Testis (tissue), 3 donors: ENCODE results near the gene EPHB1. TPM values are rescaled to one million over a fixed set of nuclear protein-coding genes. Genes with fewer than 3 reads are reported as not detected.

Experiments
- DNase-seq: peaks from one replicate; pipeline ENCODE4 v3.0.0-alpha.2; 2019
- H3K27ac ChIP-seq, 2 donors: fragments of 200-600 bp; sonication (generic); one replicate each; pipeline ENCODE4 v1.5.1; 2019
- H3K27me3 ChIP-seq: fragments of 200-600 bp; sonication (generic); one replicate; pipeline ENCODE4 v1.5.1; 2019
- H3K36me3 ChIP-seq: fragments of 200-600 bp; sonication (generic); one replicate; pipeline ENCODE4 v1.5.1; 2017; ENCODE audit warnings: low read depth; ENCODE audit errors: missing control alignments
- H3K4me1 ChIP-seq: fragments of 200-600 bp; sonication (generic); one replicate; pipeline ENCODE4 v1.5.1; 2019
- H3K4me3 ChIP-seq, 2 donors: fragments of 200-600 bp; sonication (generic); one replicate each; pipeline ENCODE4 v1.5.1; 2017 to 2019
- H3K9me3 ChIP-seq: fragments of 200-600 bp; sonication (generic); one replicate; pipeline ENCODE4 v1.5.1; 2017
- POLR2A ChIP-seq: fragments of 450-650 bp; IDR thresholded peaks from one replicate; pipeline ENCODE4 v1.6.1; 2017; ENCODE audit warnings: antibody characterized with exemption, mild to moderate bottlenecking, moderate library complexity
- WGBS, 2 donors: methylation state at CpG; one replicate each; pipeline ENCODE4 v1.1.5; 2018; 5-methylcytosine and 5-hydroxymethylcytosine counted together
- intact Hi-C: fragments of 100-400 bp; cut with DNase I; formaldehyde crosslinking; loops from one replicate; pipeline ENCODE4 v1.15.1; 2023; ENCODE audit warnings: low total_unique reads
- polyA plus RNA-seq: library from polyadenylated mRNA; stranded (reverse); fragments of 350-450 nt; fragmentation: Illumina TruSeq; extraction: RNeasy Lipid Tissue Mini Kit (QIAGEN cat#74804); gene quantifications from one replicate; pipeline ENCODE4 v1.2.3, GENCODE V29; 2014; ENCODE audit warnings: low read depth, low replicate concordance; ENCODE audit not compliant: insufficient read depth
- total RNA-seq, 2 donors: library from RNA; depleted of rRNA; stranded (reverse); fragments of >200 nt; gene quantifications; one replicate each; pipeline ENCODE4 v1.2.3, GENCODE V29; 2016
- TF ChIP-seq, protein P1 (sequence below), 3 experiments: fragments of 450-650 bp in 2 of 3; fragments of 200-600 bp in 1 of 3; sonication (generic) in 1 of 3; IDR thresholded peaks; one replicate each; pipeline ENCODE4 v1.5.1; 2016 to 2019; ENCODE audit warnings: antibody characterized with exemption in 3 of 3, mild to moderate bottlenecking in 2 of 3, moderate library complexity in 1 of 3

EPHB1 gene
- total and polyA plus RNA-seq, 3 donors from 2014 or later = 20.8 to 37.1 (median 31.3) TPM

DNA sequence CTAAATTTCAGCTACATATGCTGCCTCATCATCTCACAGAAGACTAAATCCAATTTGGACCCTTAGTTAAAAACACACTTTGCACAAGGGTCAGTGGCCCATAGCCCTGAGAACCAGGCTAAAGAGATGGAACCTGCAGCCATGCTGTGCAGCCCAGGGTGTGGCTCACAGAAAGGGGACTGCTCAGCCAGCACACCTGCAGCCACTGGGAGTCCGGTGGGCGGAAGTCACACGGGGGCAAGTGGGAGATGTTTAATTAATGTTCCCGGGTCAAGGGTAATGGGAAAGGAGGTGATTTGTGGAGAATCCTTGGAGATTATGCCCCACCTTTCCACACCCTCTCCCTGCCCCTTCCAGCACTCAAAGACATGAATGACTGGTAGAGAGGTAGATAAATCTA, 467.4 kb downstream of the EPHB1 start:
- DNase-seq = no peak
- Histone ChIP-seq H3K4me1 (no peaks in the 10 kb centered on the region), H3K9me3 (no peaks in the 10 kb centered on the region), H3K4me3 (no peak overlapping the region), H3K27ac (no peak overlapping the region), H3K36me3 (no peaks in the 10 kb centered on the region), H3K27me3 (no peaks in the 10 kb centered on the region)
- TF ChIP-seq POLR2A = no peak
- TF ChIP-seq, protein P1, sequence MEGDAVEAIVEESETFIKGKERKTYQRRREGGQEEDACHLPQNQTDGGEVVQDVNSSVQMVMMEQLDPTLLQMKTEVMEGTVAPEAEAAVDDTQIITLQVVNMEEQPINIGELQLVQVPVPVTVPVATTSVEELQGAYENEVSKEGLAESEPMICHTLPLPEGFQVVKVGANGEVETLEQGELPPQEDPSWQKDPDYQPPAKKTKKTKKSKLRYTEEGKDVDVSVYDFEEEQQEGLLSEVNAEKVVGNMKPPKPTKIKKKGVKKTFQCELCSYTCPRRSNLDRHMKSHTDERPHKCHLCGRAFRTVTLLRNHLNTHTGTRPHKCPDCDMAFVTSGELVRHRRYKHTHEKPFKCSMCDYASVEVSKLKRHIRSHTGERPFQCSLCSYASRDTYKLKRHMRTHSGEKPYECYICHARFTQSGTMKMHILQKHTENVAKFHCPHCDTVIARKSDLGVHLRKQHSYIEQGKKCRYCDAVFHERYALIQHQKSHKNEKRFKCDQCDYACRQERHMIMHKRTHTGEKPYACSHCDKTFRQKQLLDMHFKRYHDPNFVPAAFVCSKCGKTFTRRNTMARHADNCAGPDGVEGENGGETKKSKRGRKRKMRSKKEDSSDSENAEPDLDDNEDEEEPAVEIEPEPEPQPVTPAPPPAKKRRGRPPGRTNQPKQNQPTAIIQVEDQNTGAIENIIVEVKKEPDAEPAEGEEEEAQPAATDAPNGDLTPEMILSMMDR (IDR thresholded peaks at IDR 0.05) = no peak
- intact Hi-C loops = no loop called here
- 91 to 100% methylated on average over 1 to 4 of the region's 4 CpGs for WGBS, 2 donors

DNA sequence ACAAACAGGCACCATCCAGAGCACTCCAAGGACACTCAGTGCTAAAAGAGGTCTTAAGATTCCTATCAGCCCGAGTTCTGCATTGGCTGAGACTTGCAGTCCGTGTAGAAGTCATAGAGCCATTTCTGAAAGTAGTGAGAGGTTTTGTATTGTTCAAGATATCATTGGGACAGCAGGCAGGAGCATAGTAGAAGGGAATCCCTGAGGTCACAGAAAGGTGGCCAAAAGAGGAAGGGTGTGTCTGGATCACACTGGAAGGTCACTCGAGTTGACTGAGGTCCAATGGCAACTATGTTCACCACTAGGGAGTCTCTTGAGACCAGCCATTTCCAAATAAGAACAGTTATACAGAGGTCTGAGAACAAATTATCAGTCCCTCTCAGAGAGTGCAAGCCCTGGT, 468.3 kb downstream of the EPHB1 start:
- intact Hi-C loops = no loop called here
- Histone ChIP-seq H3K4me1 (no peaks in the 10 kb centered on the region), H3K36me3 (no peaks in the 10 kb centered on the region), H3K9me3 (no peaks in the 10 kb centered on the region), H3K4me3 (no peak overlapping the region), H3K27me3 (no peaks in the 10 kb centered on the region), H3K27ac (no peak overlapping the region)
- no peak for TF ChIP-seq POLR2A
- TF ChIP-seq, protein P1 (IDR thresholded peaks at IDR 0.05) = no peak
- DNase-seq = no peak
- 64 to 67% methylated on average over 3 of the region's 3 CpGs for WGBS, 2 donors

DNA sequence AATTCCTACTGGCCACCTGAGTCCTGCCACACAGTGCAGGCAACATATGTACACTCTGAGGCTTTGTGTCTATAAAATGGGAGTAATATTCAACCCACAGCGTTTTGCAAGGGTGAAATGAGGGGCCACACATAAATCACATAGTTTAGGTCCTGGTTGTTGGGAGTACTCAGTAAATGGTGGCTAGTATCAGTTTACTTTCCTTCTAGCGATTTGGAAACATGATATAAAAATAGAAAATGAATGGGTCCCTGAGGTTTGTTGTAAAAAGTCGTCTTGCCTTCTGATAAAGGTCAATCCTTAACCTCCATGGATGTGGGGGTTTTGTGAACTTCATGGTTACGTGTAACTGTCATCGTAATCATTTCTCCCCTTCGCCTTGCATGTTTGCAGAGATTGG, 472.4 kb downstream of the EPHB1 start:
- no peak for DNase-seq
- H3K27me3 ChIP-seq = no peaks in the 10 kb centered on the region
- 78 to 79% methylated on average over 6 of the region's 6 CpGs for WGBS, 2 donors
- no peak overlapping the region for H3K27ac ChIP-seq
- H3K4me3 ChIP-seq = no peak overlapping the region
- H3K4me1 ChIP-seq = no peaks in the 10 kb centered on the region
- no peak for TF ChIP-seq POLR2A
- TF ChIP-seq, protein P1 (IDR thresholded peaks at IDR 0.05) = no peak
- H3K9me3 ChIP-seq = no peaks in the 10 kb centered on the region
- H3K36me3 ChIP-seq = no peaks in the 10 kb centered on the region
- intact Hi-C loops = no loop called here

DNA sequence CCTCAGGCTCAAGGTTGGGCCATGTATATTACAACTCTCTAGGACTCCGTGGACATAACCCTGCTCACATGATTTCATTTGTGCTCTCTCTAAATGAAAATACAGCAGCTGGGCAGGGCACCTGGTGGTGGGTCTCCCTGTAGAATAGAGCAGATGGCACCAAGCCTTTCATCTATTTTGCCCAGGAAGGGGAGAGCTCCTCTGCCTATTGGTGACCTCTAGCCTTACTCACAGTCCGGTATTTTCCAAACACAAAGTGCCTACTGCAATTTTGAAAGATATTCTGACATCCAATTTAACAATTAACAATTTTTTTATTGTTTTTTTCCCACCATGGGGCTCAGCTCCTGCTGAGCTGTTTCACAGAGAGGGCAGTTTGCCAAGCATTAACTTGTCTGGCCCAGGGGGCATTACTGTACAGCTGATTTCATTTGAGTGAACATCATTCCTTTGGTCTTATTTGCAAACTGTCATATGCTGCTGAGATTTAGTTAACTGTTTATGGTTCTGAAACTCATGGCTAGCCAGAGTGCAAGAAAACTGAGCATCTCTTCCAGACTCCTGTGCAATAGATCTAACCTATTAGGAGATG, 474.0 kb downstream of the EPHB1 start:
- no peak for DNase-seq
- no peak overlapping the region for H3K27ac ChIP-seq
- no peaks in the 10 kb centered on the region for H3K36me3 ChIP-seq
- no peaks in the 10 kb centered on the region for H3K9me3 ChIP-seq
- no peak for TF ChIP-seq POLR2A
- TF ChIP-seq, protein P1 (IDR thresholded peaks at IDR 0.05) = no peak
- H3K4me3 ChIP-seq = no peak overlapping the region
- no peaks in the 10 kb centered on the region for H3K4me1 ChIP-seq
- H3K27me3 ChIP-seq = no peaks in the 10 kb centered on the region
- WGBS, 2 donors = 89 to 91% methylated on average over 2 of the region's 2 CpGs
- intact Hi-C loops = no loop called here
